Inferior parietal cortex (tissue), 1 donor: Measurements from ENCODE around the gene JCAD.
"Not testable (repeated sequence)": the region's sequence is repeated elsewhere in the genome, so short reads cannot be mapped to it uniquely, and the experiment has no call there.

Experiments used
- DNase-seq: peaks from one replicate; pipeline ENCODE4 v3.0.0-alpha.2; 2016; ENCODE audit errors: extremely low spot score

The JCAD gene

GRCh38 chr10:30027057-30028005, 32.1 kb downstream of the JCAD start:
- no peak for DNase-seq

GRCh38 chr10:30026578-30026977, 32.8 kb downstream of the JCAD start:
- no peak for DNase-seq

DNA sequence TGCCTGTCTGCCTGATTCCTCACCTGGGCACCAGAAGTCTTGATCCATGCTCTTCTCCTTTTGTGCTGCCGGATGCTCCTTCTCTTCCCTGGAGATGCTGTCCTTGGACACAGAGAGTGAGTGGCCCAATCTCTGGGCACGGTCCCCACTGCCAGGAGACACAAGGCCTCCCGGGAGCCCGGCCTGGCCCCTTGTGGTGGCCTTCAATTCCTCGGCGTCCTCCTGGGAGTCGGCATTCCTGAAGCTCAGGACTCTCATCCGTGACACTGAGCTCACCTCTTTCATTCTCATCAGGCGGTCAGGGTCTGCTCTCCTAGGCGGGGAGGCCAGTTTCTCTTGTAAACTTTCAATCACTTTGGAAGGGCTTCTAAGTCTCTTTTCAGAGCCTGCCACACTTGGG, 33.3 kb downstream of the JCAD start:
- DNase-seq, result no peak

DNA sequence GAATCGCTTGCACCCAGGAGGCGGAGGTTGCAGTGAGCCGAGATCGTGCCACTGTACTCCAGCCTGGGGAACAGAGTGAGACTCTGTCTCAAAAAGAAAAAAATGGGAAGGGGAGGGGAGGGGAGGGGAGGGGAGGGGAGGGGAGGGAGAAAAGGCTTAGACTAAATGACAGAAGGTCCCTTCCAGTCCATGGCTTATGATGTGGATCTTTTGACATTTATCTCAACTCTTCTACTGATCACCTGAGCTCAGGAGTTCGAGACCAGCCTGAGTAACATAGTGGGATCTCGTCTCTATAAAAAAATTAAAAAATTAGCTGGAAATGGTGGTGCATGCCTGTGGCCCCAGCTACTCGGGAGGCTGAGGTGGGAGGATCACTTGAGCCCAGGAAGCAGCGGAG, 34.0 kb downstream of the JCAD start:
- not testable (repeated sequence) for DNase-seq

GRCh38 chr10:30022590-30022989, 36.8 kb downstream of the JCAD start:
- DNase-seq, result no peak

DNA sequence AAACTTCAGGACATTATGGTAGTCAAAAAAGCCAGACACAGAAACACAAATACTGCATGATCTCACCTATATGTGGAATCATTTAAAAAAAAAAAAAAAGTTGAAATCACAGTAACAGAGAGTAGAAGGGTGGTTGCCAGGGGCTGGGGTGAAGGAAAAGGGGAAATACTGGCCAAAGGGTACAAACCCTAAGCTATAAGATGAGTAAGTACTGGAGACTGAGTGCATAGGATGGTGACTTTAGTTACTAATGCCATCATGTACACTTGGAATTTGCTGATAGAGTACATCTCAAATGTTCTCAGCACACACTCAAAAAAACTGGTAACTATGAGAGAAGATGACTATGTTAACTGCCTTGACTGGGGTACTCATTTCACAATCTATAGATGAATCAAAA, 39.9 kb downstream of the JCAD start:
- DNase-seq, result no peak

DNA sequence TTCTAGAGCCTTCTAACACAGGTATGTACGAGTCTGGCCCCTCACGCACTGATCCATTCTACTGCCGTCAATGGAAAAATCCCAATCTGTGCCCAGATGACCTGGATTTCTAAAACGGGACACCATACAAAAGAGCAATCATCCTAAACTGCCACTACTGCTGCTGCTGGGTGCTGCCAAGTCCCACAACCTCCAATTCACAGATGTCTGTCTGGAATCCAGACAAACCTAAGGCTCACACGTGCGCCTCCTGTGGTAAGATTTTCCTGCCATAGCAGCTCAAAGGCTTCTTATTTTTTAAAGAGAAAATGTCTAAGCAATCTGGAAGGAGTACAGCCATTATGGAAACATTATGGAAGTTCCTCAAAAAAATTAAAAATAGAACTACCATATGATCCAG, 40.9 kb downstream of the JCAD start:
- DNase-seq, result peak; percentile 40

GRCh38 chr10:30017966-30018365, 41.4 kb downstream of the JCAD start:
- DNase-seq, result no peak

DNA sequence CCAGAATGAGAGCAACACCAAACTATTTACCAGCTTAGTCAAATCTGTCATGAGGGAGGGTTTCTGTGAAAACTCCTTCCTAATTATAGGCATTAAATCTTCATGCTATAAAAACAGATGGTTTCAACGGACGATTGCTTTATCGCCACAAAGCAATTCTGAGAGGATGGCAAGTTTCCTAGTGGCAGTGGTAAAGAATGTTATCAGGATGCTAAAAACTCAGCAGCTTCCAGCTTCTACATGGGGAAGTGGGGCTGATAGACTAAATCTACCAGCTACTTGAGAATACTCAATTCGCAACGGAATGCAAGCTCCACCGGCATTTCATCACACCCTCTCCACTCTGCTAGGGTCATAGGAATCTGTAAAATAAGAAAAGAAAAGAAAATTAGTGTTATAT, 41.8 kb downstream of the JCAD start:
- no peak for DNase-seq

DNA sequence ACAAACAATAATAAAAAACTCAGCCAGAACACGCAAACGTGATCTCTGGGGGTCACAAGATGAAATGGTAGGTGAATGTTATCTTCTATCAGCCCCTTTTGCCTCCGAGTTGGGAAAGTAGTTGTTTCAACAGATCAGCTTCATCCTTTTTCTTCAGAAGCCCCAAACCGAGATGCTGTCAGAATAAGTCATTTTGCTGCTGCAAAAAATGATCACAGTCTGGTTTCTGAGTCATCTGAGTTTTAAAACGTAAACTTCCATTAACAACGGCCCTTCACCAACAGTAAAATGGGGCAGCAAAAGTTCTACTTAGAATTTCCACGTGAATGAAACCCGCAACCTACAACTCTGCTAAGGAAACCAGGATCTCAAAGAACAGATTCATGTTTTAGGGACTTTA, 44.9 kb downstream of the JCAD start:
- DNase-seq, result no peak

GRCh38 chr10:30013757-30014156, 45.6 kb downstream of the JCAD start:
- no peak for DNase-seq

DNA sequence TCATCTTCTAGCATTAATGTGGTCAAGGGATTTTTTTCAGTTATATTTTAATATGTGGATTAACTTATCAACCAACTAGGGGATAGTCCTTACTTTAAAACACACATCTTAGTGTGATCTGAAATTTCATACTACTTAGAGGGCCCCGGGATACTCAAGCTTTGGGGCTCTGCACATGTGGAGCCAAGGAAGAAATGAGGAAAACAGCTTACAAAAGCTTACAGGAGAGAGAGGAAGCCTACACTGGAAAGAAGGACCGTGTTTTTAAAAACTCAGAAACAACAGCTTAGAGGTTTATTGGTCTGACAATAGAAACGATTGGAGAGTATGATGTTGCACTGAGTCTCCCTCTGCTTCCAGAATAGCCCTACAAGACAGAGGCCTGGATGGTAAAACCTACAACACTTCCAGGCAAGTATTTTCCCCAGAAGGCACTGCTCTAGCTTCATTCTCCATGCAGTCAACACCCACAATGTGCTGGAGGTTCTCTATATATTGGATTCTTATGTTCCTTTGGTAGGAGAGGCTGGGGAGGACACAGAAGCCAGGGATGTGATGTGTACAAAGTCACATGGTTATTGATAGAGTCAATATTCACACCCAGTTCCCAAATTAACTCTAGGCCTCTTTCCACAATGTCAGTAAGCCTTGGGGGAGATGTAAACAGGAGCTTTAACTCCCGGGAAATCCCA, 47.3 kb downstream of the JCAD start:
- DNase-seq, result no peak

DNA sequence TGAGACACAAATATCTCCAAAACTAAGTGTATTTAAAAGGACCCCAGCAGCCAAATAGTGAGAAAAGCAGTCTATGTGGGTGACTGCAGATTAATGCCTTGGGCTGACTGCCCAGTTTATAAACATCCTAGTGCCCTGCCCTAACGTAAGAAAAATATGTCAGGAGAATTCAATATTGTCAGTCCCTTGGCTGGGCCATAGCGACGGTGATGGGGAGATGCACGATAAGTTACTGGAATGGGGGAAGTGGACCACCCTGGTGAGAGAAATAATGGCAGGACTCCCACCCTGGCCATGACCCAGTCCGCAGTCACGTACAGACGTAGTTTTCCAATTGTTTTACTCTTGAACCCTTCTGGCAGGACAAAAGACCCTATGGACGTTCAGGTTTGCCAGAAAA, 48.0 kb downstream of the JCAD start:
- no peak for DNase-seq

DNA sequence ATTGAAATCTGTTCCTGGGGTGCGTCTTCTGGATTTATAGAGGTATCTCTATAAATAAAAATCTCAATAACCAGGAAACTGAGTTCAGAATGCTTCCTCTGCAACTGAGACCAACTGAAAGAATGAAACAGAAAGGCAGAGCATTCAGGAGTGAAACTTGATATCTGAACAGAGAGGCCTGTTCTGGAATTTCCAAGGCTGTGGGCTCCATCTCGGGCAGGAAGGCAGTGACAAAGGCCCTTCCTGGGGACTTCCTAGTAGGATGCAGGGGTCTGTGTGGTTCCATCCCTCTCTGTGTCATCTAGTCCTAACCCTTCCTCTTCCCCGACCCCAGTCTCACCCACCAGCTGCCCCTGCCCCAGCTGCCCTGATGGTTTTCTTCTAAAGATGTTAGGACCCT, 52.0 kb downstream of the JCAD start:
- no peak for DNase-seq

DNA sequence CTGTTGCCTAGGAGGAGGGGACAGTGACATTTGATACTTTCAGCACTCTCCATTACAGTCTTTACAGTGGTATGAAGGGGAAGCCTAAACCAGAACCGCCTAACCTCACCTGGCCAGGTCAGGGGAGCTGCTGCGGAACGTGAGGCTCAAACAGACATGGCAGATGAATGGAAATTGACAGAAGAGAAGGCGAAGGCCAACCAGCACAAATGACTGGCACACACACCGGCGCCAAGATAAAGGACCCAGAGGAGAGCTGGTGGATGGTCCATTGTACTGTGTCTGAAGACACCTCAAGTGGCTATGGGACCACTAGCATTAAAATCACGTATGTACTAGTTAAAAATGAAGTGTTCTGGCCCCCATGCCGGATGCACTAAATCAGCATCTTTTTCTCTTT, 53.0 kb downstream of the JCAD start:
- no peak for DNase-seq

DNA sequence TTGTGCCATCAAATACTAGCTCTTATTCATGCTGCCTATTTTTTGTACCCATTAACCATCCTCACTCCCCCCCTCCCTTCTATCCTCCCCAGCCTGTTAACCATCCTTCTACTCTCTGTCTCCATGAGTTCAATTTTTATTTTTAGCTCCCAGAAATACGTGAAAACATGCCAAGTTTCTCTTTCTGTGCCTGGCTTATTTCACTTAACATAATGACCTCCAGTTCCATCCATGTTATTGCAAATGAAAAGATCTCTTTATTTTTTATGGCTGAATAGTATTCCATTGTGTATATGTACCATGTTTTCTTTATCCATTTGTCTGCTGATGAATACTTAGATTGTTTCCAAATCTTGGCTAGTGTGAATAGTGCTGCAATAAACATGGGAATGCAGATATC, 54.3 kb downstream of the JCAD start:
- not testable (repeated sequence) for DNase-seq

GRCh38 chr10:30002426-30003266, 56.7 kb downstream of the JCAD start:
- no peak for DNase-seq

- no peak for DNase-seq
Observed at GRCh38 chr10:30000802-30001571, 58.4 kb downstream of the JCAD start.

DNA sequence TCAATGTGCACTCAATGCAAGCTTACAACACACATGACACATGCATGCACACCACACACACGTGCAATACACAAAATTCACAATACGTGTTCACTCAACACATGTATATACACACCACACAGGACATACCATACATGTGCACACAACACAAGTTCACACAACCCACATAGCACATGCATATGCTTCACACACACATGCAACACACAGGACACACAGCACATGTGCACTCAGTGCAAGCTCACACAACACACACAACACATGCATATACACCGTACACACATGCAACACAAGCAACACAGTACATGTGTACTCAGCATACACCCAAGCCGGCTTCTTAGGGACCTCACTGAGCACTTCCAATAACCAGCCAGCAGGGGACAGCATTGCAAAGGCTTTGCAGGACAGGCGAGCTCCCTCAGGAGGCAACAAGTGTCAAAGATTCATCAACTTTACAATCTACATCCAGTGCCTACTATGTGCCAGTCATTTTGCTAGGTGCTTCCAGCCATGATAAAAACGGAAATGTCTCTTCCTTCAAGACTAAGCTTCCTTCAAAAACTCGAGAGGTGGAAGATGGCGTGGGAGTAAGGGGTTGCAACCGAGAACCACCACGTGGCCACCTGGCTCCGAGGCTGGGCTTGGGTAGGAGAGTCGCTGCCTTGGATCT, 61.1 kb downstream of the JCAD start:
- peak; percentile 84 for DNase-seq

GRCh38 chr10:29994811-29995210, 64.6 kb downstream of the JCAD start:
- no peak for DNase-seq
